ENCODE results near the gene FHL3.
"Not testable (repeated sequence)": the region's sequence is repeated elsewhere in the genome, so short reads cannot be mapped to it uniquely, and the experiment has no call there.

The FHL3 gene

GRCh38 chr1:37987679-37988078 is 17.6 kb downstream of the FHL3 start:
- no peak for DNase-seq (ENCODE audit: low read depth)

GRCh38 chr1:37983546-37983945 is 21.8 kb downstream of the FHL3 start:
- DNase-seq (ENCODE audit: low read depth), result no peak

GRCh38 chr1:37978541-37978940 is 26.8 kb downstream of the FHL3 start:
- DNase-seq (ENCODE audit: low read depth), result no peak

GRCh38 chr1:37975083-37975482 is 30.2 kb downstream of the FHL3 start:
- not testable (repeated sequence) for DNase-seq (ENCODE audit: low read depth)

- no peak for DNase-seq (ENCODE audit: low read depth)
These were observed 30.7 kb downstream of the FHL3 start for GRCh38 chr1:37974567-37974966.

GRCh38 chr1:37973684-37974083 is 31.6 kb downstream of the FHL3 start:
- not testable (repeated sequence) for DNase-seq (ENCODE audit: low read depth)

- DNase-seq (ENCODE audit: low read depth), result no peak
These were observed 40.0 kb downstream of the FHL3 start for GRCh38 chr1:37965301-37965700.

- not testable (repeated sequence) for DNase-seq (ENCODE audit: low read depth)
These were observed 41.2 kb downstream of the FHL3 start for GRCh38 chr1:37964106-37964505.

GRCh38 chr1:37958690-37959089 is 46.6 kb downstream of the FHL3 start:
- no peak for DNase-seq (ENCODE audit: low read depth)

- no peak for DNase-seq (ENCODE audit: low read depth)
These were observed 49.6 kb downstream of the FHL3 start for GRCh38 chr1:37955685-37956084.

GRCh38 chr1:37954316-37954971 is 50.9 kb downstream of the FHL3 start:
- DNase-seq (ENCODE audit: low read depth), result no peak

GRCh38 chr1:37952738-37953137 is 52.6 kb downstream of the FHL3 start:
- no peak for DNase-seq (ENCODE audit: low read depth)

- DNase-seq (ENCODE audit: low read depth), result no peak
These were observed 53.3 kb downstream of the FHL3 start for GRCh38 chr1:37951783-37952624.

- no peak for DNase-seq (ENCODE audit: low read depth)
These were observed 54.1 kb downstream of the FHL3 start for GRCh38 chr1:37951041-37951782.

- DNase-seq (ENCODE audit: low read depth), result no peak
These were observed 55.7 kb downstream of the FHL3 start for GRCh38 chr1:37949524-37950152.

- no peak for DNase-seq (ENCODE audit: low read depth)
These were observed 56.5 kb downstream of the FHL3 start for GRCh38 chr1:37948841-37949240.

- no peak for DNase-seq (ENCODE audit: low read depth)
These were observed 57.1 kb downstream of the FHL3 start for GRCh38 chr1:37948166-37948565.

GRCh38 chr1:37947364-37947763 is 58.0 kb downstream of the FHL3 start:
- DNase-seq (ENCODE audit: low read depth), result no peak

Measured in activated T-cell treated with anti-CD3 and anti-CD28 coated beads for 1 hour (primary cell).